HepG2 (cell line): ENCODE results near the gene MTO1. TPM values are rescaled to one million over a fixed set of nuclear protein-coding genes. Genes with fewer than 3 reads are reported as not detected.

Source experiments
- ATAC-seq: fragments of 200-7000 bp; cut with Tn5 transposase; 3 replicates; pipeline ENCODE4 v1.9.1; 2020; ENCODE audit warnings: mild to moderate bottlenecking, moderate library complexity
- BruUV-seq: library from RNA; stranded (reverse); fragments of 400-500 nt; replicated peaks from 2 replicates; lab custom pipeline; 2021; lab: Mats Ljungman, UMichigan
- CTCF ChIA-PET: fragments of 300-600 bp; formaldehyde crosslinking; extraction: SDS; loops from one replicate; lab custom pipeline; 2021; ENCODE audit warnings: low total read pairs, inconsistent platforms, low intra/inter-chr PET ratio; lab: Yijun Ruan, JAX
- POLR2A ChIA-PET: fragments of 350-600 bp; sonication (Branson Sonifier 250); formaldehyde crosslinking; loops from one replicate; lab custom pipeline; 2020; ENCODE audit warnings: antibody characterized with exemption, inconsistent platforms; lab: Yijun Ruan, JAX
- DNase-seq: peaks from one replicate; pipeline ENCODE4 v3.0.0-alpha.2; 2015; ENCODE audit warnings: low spot score
- FAIRE-seq: peaks from 3 replicates; lab custom pipeline; 2011; peaks lifted over from hg19 to GRCh38; lab: Jason Lieb, UNC
- H2AFZ ChIP-seq: one replicate; pipeline ENCODE4 v1.6.1; 2011; ENCODE audit warnings: low read length, inconsistent platforms
- H3K27ac ChIP-seq: fragments of 300-600 bp; 3 replicates; pipeline ENCODE4 v1.8.0; 2011; ENCODE audit warnings: mixed run types, mild to moderate bottlenecking, mixed read lengths, low read length, inconsistent platforms; ENCODE audit not compliant: insufficient read depth; ENCODE audit errors: extremely low read length
- H3K27me3 ChIP-seq, 2 experiments: fragments of 200-600 bp in 1 of 2; 2 replicates in 1 of 2; 3 replicates in 1 of 2; pipeline versions ENCODE4 v1.6.0 to v1.8.0; 2011; ENCODE audit warnings: low read length in 2 of 2, mild to moderate bottlenecking in 2 of 2, moderate library complexity in 2 of 2, inconsistent platforms in 1 of 2; ENCODE audit not compliant: insufficient read depth in 2 of 2, control insufficient read depth in 1 of 2
- H3K36me3 ChIP-seq, 2 experiments: fragments of 200-600 bp in 1 of 2; replicated peaks in 1 of 2; 2 replicates in 1 of 2; 3 replicates in 1 of 2; pipeline versions ENCODE4 v1.5.1 to v1.8.0; 2011; ENCODE audit warnings: low read length in 2 of 2, inconsistent platforms in 1 of 2; ENCODE audit not compliant: insufficient read depth in 2 of 2, control insufficient read depth in 1 of 2
- H3K4me1 ChIP-seq: 2 replicates; pipeline ENCODE4 v1.5.1; 2012; ENCODE audit warnings: low read length, inconsistent platforms; ENCODE audit not compliant: insufficient read depth
- H3K4me2 ChIP-seq: 2 replicates; pipeline ENCODE4 v1.6.0; 2011; ENCODE audit warnings: low read depth, low read length, inconsistent platforms
- H3K4me3 ChIP-seq, 3 experiments: fragments of 200-600 bp in 1 of 3; sonication (generic), shearing (Covaris generic) in 1 of 3; replicated peaks in 1 of 3; 2 replicates each; pipeline ENCODE4 v1.5.1; 2011 to 2016; ENCODE audit warnings: low read length in 3 of 3, inconsistent platforms in 2 of 3, low read depth in 2 of 3, mild to moderate bottlenecking in 2 of 3, control low read depth in 1 of 3, mixed read lengths in 1 of 3; ENCODE audit not compliant: insufficient read depth in 1 of 3
- H3K79me2 ChIP-seq: one replicate; pipeline ENCODE4 v1.6.1; 2011; ENCODE audit warnings: low read length, inconsistent platforms; ENCODE audit not compliant: insufficient read depth
- H3K9ac ChIP-seq: 2 replicates; pipeline ENCODE4 v1.6.0; 2011; ENCODE audit warnings: mild to moderate bottlenecking, low read depth, low read length, inconsistent platforms; ENCODE audit not compliant: insufficient read depth
- H3K9me3 ChIP-seq: 2 replicates; pipeline ENCODE4 v1.5.1; 2012; ENCODE audit warnings: mild to moderate bottlenecking, low read length
- H4K20me1 ChIP-seq: 2 replicates; pipeline ENCODE4 v1.6.0; 2011; ENCODE audit warnings: inconsistent platforms, mild to moderate bottlenecking, low read length, moderate library complexity; ENCODE audit not compliant: insufficient read depth
- CENPX ChIP-seq: sonication (generic); formaldehyde crosslinking; IDR thresholded peaks from 2 replicates; pipeline ENCODE4 v1.9.0; 2021; ENCODE audit warnings: mild to moderate bottlenecking, missing genetic modification reagents, moderate library complexity
- HNRNPK ChIP-seq: fragments of 200-400 bp; formaldehyde crosslinking; IDR thresholded peaks from 2 replicates; pipeline ENCODE4 v1.6.1; 2018; ENCODE audit warnings: low read length, low read depth, moderate library complexity, mild to moderate bottlenecking; ENCODE audit not compliant: poor library complexity, severe bottlenecking
- JARID2 ChIP-seq: sonication (generic); formaldehyde crosslinking; IDR thresholded peaks from 2 replicates; pipeline ENCODE4 v1.8.1; 2023; ENCODE audit warnings: missing genetic modification reagents, inconsistent platforms; ENCODE audit not compliant: insufficient replicate concordance
- KLF11 ChIP-seq: IDR thresholded peaks from 2 replicates; pipeline ENCODE4 v1.6.1; 2016; ENCODE audit warnings: missing compliant biosample characterization
- KLF12 ChIP-seq: sonication (generic); formaldehyde crosslinking; IDR thresholded peaks from 2 replicates; pipeline ENCODE4 v1.4.0; 2020; ENCODE audit warnings: missing genetic modification reagents, borderline replicate concordance
- KMT2A ChIP-seq: sonication (generic); formaldehyde crosslinking; IDR thresholded peaks from 2 replicates; pipeline ENCODE4 v1.4.0; 2020; ENCODE audit warnings: missing genetic modification reagents
- PHB2 ChIP-seq: fragments of 450-650 bp; IDR thresholded peaks from 2 replicates; pipeline ENCODE4 v1.6.1; 2018; ENCODE audit not compliant: partially characterized antibody
- SMARCE1 ChIP-seq: fragments of 450-650 bp; IDR thresholded peaks from 2 replicates; pipeline ENCODE4 v1.6.1; 2017; ENCODE audit warnings: borderline replicate concordance
- TAF1 ChIP-seq: sonication (generic); formaldehyde crosslinking; IDR thresholded peaks from 2 replicates; pipeline ENCODE4 v1.4.0; 2020; ENCODE audit warnings: missing genetic modification reagents
- WIZ ChIP-seq: sonication (generic); formaldehyde crosslinking; IDR thresholded peaks from 2 replicates; pipeline ENCODE4 v1.5.1; 2020; ENCODE audit warnings: mild to moderate bottlenecking, missing genetic modification reagents
- ZMYM4 ChIP-seq: sonication (generic); formaldehyde crosslinking; IDR thresholded peaks from 2 replicates; pipeline ENCODE4 v1.8.1; 2023; ENCODE audit warnings: mild to moderate bottlenecking, missing genetic modification reagents
- ZNF382 ChIP-seq: sonication (generic); formaldehyde crosslinking; IDR thresholded peaks from 2 replicates; pipeline ENCODE4 v1.5.0; 2020; ENCODE audit warnings: missing genetic modification reagents, mild to moderate bottlenecking, borderline replicate concordance
- ZNF441 ChIP-seq: sonication (generic); formaldehyde crosslinking; IDR thresholded peaks from 2 replicates; pipeline ENCODE4 v1.7.0; 2021; ENCODE audit warnings: missing genetic modification reagents, borderline replicate concordance
- ZSCAN21 ChIP-seq: sonication (generic); formaldehyde crosslinking; IDR thresholded peaks from 2 replicates; pipeline ENCODE4 v1.8.0; 2022; ENCODE audit warnings: mild to moderate bottlenecking, missing genetic modification reagents, moderate library complexity, borderline replicate concordance
- WGBS: methylation state at CpG from one replicate; pipeline ENCODE4 v1.1.6; 2017; ENCODE audit warnings: low lambda C conversion rate; 5-methylcytosine and 5-hydroxymethylcytosine counted together
- in situ Hi-C: cut with HindIII; loops from 2 replicates; pipeline ENCODE4 v1.10.0; 2017; ENCODE audit warnings: low pct_unique_long_range_greater_than_20kb; ENCODE audit not compliant: extremely low pct_ligation_motif_present
- intact Hi-C: fragments of 100-400 bp; cut with micrococcal nuclease; formaldehyde crosslinking; loops from one replicate; pipeline ENCODE4 v1.10.0; 2022; ENCODE audit not compliant: unreplicated experiment
- polyA plus RNA-seq, 8 experiments: library from polyadenylated mRNA; depleted of rRNA in 3 of 8; stranded (reverse) in 7 of 8; unstranded in 1 of 8; fragments of >200 nt; fragmentation: Illumina TruSeq in 4 of 8; extraction: Trizol in 4 of 8; gene quantifications; 2 replicates each; pipeline versions ENCODE4 v1.2.1 to v1.2.3, GENCODE V29; 2011 to 2016; ENCODE audit warnings: low read depth in 4 of 8, missing spikeins in 1 of 8, mixed read lengths in 1 of 8; ENCODE audit not compliant: insufficient read depth in 1 of 8
- total RNA-seq, 5 experiments: library from RNA; depleted of rRNA; stranded (reverse); fragments of >200 nt; fragmentation: Illumina TruSeq; extraction: Trizol; gene quantifications; 2 replicates each; pipeline ENCODE4 v1.2.3, GENCODE V29; 2016; ENCODE audit warnings: low read depth in 1 of 5
- TF ChIP-seq, protein P1 (sequence below): sonication (generic); formaldehyde crosslinking; IDR thresholded peaks from 2 replicates; pipeline ENCODE4 v1.9.0; 2021; ENCODE audit warnings: missing genetic modification reagents, borderline replicate concordance
- TF ChIP-seq, protein P2 (sequence below): sonication (generic); formaldehyde crosslinking; IDR thresholded peaks from 2 replicates; pipeline ENCODE4 v1.8.1; 2023; ENCODE audit warnings: missing genetic modification reagents, mild to moderate bottlenecking, borderline replicate concordance
- TF ChIP-seq, protein P3 (sequence below): sonication (generic); formaldehyde crosslinking; IDR thresholded peaks from 2 replicates; pipeline ENCODE4 v1.8.1; 2023; ENCODE audit warnings: mild to moderate bottlenecking, inconsistent platforms, moderate library complexity, missing genetic modification reagents, borderline replicate concordance
- TF ChIP-seq, protein P4 (sequence below): sonication (generic); formaldehyde crosslinking; conservative IDR thresholded peaks from 2 replicates; pipeline ENCODE4 v1.8.0; 2022; ENCODE audit warnings: mild to moderate bottlenecking, moderate library complexity, missing genetic modification reagents

The MTO1 gene
- total and polyA plus RNA-seq, 2 of the 13 experiments (the other 11 are each of a cell fraction or from before 2014, with no cell fraction given) = 21.1 to 45.3 TPM

DNA sequence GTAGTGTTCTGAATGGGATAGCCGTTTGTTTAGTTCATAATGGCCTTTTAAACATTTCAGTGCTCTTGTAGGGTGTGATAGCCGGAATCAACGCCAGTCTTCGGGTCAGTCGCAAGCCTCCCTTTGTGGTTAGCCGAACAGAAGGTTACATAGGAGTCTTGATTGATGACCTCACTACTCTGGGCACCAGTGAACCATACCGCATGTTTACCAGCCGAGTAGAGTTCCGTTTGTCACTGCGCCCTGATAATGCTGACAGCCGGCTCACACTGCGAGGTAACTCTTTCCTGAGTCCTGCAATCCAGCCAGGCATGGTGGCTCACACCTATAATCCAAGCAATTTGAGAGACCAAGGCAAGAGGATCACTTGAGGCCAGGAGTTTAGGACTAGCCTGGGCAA is 20.4 kb downstream of the MTO1 start (continued):
- TF ChIP-seq ZSCAN21 (CRISPR knock-in tag) = no peak
- no peak for TF ChIP-seq ZNF382
- no peak for TF ChIP-seq ZMYM4 (CRISPR knock-in tag)
- no peak for TF ChIP-seq SMARCE1

DNA sequence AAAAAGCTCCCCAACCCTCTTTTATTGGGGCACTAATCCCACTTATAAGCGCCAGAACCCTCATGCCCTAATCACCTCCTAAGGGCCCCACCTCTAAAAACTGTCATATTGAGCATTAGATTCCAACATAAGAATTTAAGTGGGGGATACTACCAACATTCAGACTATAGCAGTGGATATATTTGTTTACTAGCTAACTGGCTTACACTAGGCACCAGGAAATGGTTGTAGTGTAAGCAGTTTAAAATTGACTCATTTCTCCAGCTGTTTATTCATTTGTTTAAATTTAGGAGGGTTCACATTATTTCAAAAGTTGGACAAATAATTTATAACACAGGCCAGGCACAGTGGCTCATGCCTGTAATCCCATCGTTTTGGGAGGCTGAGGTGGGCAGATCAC is 22.9 kb downstream of the MTO1 start:
- BruUV-seq = no TSS peak
- TF ChIP-seq, protein P1, sequence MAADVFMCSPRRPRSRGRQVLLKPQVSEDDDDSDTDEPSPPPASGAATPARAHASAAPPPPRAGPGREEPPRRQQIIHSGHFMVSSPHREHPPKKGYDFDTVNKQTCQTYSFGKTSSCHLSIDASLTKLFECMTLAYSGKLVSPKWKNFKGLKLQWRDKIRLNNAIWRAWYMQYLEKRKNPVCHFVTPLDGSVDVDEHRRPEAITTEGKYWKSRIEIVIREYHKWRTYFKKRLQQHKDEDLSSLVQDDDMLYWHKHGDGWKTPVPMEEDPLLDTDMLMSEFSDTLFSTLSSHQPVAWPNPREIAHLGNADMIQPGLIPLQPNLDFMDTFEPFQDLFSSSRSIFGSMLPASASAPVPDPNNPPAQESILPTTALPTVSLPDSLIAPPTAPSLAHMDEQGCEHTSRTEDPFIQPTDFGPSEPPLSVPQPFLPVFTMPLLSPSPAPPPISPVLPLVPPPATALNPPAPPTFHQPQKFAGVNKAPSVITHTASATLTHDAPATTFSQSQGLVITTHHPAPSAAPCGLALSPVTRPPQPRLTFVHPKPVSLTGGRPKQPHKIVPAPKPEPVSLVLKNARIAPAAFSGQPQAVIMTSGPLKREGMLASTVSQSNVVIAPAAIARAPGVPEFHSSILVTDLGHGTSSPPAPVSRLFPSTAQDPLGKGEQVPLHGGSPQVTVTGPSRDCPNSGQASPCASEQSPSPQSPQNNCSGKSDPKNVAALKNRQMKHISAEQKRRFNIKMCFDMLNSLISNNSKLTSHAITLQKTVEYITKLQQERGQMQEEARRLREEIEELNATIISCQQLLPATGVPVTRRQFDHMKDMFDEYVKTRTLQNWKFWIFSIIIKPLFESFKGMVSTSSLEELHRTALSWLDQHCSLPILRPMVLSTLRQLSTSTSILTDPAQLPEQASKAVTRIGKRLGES (CRISPR knock-in tag) = no peak
- TF ChIP-seq KMT2A (CRISPR knock-in tag) (no peak), WIZ (CRISPR knock-in tag) (no peak), KLF11 (no peak), CENPX (CRISPR knock-in tag) (no peak), HNRNPK (no peak), JARID2 (CRISPR knock-in tag) (no peak), KLF12 (CRISPR knock-in tag) (no peak), PHB2 (no peak), ZNF441 (CRISPR knock-in tag) (no peak), TAF1 (CRISPR knock-in tag) (no peak)
- TF ChIP-seq, protein P2, sequence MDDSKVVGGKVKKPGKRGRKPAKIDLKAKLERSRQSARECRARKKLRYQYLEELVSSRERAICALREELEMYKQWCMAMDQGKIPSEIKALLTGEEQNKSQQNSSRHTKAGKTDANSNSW = no peak
- TF ChIP-seq, protein P3, sequence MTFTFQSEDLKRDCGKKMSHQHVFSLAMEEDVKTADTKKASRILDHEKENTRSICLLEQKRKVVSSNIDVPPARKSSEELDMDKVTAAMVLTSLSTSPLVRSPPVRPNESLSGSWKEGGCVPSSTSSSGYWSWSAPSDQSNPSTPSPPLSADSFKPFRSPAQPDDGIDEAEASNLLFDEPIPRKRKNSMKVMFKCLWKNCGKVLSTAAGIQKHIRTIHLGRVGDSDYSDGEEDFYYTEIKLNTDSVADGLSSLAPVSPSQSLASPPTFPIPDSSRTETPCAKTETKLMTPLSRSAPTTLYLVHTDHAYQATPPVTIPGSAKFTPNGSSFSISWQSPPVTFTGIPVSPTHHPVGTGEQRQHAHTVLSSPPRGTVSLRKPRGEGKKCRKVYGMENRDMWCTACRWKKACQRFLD (CRISPR knock-in tag) = no peak
- TF ChIP-seq, protein P4, sequence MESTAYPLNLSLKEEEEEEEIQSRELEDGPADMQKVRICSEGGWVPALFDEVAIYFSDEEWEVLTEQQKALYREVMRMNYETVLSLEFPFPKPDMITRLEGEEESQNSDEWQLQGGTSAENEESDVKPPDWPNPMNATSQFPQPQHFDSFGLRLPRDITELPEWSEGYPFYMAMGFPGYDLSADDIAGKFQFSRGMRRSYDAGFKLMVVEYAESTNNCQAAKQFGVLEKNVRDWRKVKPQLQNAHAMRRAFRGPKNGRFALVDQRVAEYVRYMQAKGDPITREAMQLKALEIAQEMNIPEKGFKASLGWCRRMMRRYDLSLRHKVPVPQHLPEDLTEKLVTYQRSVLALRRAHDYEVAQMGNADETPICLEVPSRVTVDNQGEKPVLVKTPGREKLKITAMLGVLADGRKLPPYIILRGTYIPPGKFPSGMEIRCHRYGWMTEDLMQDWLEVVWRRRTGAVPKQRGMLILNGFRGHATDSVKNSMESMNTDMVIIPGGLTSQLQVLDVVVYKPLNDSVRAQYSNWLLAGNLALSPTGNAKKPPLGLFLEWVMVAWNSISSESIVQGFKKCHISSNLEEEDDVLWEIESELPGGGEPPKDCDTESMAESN (CRISPR knock-in tag) = no peak
- CTCF ChIA-PET = no interaction called here
- intact Hi-C loops (no loop called here), in situ Hi-C loops (no loop called here)
- FAIRE-seq (no peak), ATAC-seq (no peak), DNase-seq (no peak)
- Histone ChIP-seq H3K79me2 (no peaks in the 10 kb centered on the region), H3K36me3 (peaks cover 24 to 76% of the 10 kb centered on the region in 2 experiments), H3K9me3 (no peaks in the 10 kb centered on the region), H2AFZ (no peak overlapping the region), H3K27me3 (no peaks in the 10 kb centered on the region), H3K4me1 (no peaks in the 10 kb centered on the region), H3K4me2 (no peak overlapping the region), H3K4me3 (no peak overlapping the region), H4K20me1 (no peaks in the 10 kb centered on the region), H3K27ac (no peak overlapping the region), H3K9ac (no peak overlapping the region)
- POLR2A ChIA-PET = no interaction called here
- 92% methylated on average over 2 of the region's 2 CpGs for WGBS
